Stimulated activated naive CD4-positive, alpha-beta T cell (primary cell): Measurements from ENCODE around the gene ADPRH.
"Not testable (repeated sequence)": the region's sequence is repeated elsewhere in the genome, so short reads cannot be mapped to it uniquely, and the experiment has no call there.

Experiments used
- DNase-seq, 6 experiments: peaks; one replicate each; lab custom pipeline; 2025; lab: John Stamatoyannopoulos, UW

ADPRH gene

DNA sequence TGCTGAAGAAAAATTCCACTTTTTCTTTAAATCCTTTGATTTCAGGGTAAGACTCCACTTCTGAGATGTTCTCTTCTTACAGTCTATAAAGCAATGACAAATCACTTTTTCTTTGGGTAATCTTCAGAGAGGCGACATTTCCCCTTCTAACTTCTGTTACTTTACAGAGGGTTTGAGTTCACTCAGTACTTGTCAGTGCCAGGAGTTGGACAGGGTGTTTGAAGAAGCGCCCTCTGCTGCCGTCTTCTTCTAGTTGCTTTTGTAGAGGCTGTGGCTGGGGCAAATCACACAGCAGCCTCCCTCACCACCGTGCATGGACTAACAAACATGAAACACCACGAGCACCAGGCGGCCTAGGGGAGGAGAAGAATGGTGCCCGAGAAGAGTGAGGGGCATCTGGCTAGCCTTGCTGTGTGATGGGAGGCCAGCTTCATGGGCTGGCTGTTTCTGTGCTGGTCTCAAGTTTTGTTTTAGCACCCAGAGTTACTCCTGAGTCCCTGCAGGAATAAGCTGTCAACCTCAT is 19.8 kb upstream of the ADPRH start, which contains the start of gene CD80:
Gene CD80, minus strand, starts transcription at position 174 of the 523 bp plus-strand sequence. CDS start 1,886 bp downstream, outside the sequence.
- peak in 4 of 6 experiments; percentile 5 to 30 (median 15) for DNase-seq

DNA sequence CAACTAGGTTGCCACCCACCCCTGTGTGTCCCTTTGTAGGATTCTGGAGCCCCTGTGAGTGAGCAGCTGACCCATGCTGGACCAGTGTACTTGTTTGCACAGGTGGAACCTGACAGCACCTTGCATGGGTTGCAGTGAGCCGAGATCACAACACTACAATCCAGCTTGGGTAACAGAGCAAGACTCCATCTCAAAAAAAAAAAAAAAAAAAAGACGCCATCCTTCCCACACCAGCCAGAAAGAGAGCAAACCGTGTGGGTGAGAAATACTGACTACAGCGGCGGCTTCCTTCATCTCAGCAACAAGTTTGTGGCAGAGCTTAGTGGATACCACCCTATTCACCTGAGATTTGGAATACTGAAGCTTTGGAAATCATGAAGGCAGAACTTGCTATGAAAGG is 19.1 kb upstream of the ADPRH start:
- no peak for DNase-seq

DNA sequence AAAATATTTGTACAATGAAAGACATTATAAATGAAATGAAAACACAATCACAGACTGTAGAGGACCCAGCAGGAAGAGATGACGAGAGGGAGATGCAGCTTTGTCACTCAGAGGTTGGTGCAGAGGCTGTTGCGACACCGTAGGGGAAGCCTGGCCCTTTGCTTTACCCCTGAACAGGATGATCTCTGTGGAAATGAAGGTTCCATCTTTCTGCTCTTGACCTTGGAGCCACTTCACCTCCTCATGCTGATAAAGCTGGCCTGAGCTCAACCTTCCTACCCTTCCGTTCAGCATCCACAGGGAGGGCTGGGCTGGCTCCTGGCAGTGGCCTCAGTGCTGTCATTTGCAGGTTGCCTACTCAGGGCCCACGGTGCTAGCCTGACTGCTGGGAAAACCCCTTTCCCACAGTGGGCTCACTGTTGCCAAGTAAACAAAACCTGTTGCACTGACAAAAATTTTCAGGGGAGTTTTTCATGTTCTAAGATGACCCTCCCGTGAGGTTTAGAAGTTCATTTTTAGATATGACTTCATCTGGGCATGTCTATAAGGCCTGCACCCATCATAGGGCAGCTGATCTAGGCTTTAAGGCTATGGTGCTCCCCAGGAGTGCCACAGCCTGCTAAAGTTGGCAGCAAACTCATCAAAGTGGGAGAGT is 16.9 kb upstream of the ADPRH start:
- DNase-seq: no peak

GRCh38 chr3:119563334-119563733 is 16.0 kb upstream of the ADPRH start:
- not testable (repeated sequence) for DNase-seq

DNA sequence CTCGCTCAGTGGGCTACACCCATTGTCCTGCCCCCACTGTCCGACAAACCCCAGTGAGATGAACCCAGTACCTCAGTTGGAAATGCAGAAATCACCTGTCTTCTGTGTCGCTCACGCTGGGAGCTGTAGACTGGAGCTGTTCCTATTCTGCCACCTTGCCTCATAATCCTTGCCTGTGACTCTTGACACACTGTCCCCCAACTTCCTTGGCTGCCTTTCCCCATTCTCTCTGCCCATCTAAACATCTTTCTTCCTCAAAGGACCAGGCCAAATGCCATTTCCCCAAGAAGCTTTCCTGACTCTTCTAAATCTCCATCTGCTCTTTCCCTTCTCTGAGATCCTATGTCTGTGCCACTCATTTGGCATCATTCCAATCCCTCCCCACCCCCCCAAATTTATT is 10.1 kb upstream of the ADPRH start:
- DNase-seq: no peak

- DNase-seq: no peak
Observed at GRCh38 chr3:119570229-119570628, 9.1 kb upstream of the ADPRH start.

- DNase-seq: no peak
Observed at GRCh38 chr3:119571230-119571629, 8.1 kb upstream of the ADPRH start.

DNA sequence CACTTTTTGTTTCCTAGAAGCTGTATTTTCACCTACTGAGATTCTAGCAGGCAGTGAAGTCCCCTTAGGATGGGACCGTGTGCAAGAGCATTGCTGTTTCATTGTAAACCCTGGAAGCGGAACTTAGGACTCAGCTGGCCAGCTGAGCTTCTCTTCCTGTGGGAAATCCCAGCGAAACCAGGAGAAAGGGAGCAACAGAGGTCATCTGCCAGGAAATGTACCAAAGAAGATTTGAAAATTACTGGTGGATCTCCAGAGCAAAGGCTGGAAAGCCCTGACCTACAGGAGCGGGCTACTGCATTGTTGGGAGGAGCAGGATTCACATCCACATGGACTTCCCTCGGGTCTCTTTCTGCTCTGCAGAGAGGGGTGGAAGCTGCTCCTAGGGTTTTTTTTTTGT is 7.6 kb upstream of the ADPRH start:
- no peak for DNase-seq

DNA sequence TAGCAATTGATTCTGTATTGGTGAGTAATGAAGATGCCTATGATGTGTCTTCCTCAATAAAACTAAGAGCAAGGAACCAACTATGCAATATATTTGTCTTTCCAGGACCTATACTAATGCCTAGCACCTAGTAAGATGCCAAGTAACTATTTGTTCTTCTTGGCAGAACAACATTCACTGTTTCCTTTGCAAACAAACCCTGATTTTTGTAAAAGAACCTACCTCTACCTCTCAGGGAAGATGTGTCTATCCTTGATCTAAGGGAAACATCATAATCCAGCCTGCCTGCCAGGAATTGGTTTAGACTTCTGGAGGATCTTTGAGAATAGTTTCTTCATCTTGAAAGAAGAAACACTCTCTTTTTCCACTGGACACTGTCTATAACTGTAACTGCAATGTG is 3.8 kb upstream of the ADPRH start:
- DNase-seq: no peak

DNA sequence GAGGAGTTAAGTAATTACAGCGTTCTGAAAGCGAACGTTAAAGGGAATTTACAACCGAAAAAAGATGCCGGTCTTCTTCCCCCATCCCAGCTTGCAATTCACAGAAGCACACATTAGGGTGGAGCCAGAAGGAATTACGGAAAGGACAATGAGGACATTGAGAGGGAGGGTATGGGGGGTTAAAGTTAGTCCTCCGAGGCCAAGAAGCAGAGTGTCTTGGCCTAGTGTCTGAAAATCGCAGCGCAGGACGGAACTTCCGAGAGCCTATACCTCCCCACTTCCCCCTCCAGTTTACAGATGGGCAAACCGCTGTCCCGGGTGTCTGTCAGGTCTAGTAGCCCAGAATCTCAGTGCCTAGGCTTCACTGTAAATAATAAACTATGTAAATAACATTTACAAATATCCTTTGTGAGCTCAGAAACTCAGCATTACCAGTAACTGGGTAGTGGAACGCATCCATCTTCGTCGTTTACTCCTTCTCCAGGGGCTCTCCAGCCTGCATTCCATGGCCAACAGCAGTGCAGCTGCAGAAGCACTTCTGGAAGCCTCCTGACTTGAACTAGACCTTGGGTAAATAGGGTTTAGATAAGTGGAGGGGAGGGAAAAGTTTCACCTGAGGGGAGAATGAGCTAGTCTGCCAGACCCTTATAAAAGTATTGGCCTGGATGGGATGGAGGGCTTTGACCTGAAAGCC is 922 bp downstream of the ADPRH start:
- DNase-seq: peak in 1 of 6 experiments; percentile 23

- DNase-seq: no peak
Observed at GRCh38 chr3:119582178-119582577, 2.9 kb downstream of the ADPRH start.

GRCh38 chr3:119585208-119585607 is 5.9 kb downstream of the ADPRH start:
- no peak for DNase-seq

DNA sequence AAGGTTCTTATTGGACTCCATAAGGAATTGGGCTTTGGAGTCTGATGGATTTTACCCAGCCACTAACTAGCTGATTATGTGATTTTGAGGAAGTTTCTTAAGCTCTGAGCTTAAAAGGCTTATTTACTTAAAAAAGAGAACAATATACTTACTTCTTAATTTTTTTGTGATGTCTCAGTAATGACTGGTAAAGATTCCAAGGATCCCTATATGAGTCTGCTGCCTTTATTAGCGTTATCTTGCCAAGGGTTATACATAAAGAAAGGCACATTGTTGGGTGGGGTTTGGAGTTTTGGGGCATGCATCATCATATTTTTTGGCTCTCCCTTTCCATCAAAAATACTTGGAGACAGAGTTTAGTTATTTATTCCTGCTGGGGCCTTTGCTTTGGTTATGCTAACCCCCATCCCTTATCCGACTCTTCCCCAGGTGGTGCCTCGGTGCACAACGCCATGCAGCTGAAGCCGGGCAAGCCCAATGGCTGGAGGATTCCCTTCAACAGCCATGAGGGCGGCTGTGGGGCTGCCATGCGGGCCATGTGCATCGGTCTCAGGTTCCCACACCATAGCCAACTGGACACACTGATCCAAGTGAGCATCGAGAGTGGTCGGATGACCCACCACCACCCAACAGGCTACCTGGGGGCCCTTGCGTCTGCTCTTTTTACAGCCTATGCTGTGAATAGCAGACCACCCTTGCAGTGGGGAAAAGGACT is 6.7 kb downstream of the ADPRH start:
- DNase-seq: no peak

DNA sequence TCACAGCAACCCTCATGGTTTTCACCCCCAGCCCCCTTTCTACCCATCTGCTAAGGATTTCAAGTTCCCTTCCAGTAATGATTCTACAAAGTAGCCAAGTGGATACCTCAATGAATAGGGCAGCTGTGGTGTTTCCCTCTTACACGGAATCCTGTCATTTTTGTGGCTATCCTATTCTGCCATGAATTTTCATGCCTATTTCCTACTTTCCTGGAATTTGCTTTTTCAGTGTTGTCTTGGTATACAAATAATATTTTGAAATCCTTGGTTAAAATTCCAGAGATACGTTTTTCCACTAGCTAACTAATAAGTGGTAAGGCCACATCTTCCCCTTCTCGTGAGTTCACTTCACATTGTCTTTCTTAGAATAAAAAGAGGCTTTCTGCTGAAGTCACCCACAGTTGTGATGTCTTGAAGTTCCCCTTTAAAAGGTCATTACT is 7.5 kb downstream of the ADPRH start:
- DNase-seq: no peak

GRCh38 chr3:119588112-119588511 is 8.8 kb downstream of the ADPRH start:
- DNase-seq: no peak

DNA sequence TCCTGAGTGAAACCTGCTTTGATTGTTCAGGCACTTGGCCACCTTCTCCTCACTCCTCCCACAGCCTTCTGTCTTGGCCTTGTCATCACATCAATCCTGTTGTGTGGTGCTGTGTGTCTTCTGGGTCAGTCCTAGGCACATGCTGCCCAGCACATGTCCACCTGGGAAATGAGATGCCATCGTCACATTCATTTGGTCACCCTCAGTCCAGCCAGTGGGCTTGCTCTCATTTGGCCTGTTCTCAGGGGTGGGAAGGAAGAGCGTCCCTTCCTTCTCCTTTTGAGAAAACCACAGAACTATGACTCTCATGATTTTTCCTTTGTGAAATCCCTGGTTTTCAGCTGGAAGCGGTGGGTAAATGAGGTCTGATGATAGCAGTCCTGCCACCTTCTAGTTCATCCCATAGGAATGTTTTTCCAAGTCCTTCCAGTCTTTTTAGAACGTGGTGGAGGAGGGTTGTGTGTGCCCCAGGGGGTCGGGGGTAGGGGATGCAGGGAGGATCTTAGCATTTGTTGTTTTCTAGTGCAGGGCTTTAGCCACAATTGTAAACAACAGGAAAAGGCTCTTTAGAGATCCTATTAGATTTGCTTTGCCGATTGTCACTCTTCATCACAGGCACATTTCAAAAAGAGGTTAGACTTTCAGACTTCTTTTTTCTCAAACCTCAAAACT is 9.9 kb downstream of the ADPRH start:
- DNase-seq: no peak

DNA sequence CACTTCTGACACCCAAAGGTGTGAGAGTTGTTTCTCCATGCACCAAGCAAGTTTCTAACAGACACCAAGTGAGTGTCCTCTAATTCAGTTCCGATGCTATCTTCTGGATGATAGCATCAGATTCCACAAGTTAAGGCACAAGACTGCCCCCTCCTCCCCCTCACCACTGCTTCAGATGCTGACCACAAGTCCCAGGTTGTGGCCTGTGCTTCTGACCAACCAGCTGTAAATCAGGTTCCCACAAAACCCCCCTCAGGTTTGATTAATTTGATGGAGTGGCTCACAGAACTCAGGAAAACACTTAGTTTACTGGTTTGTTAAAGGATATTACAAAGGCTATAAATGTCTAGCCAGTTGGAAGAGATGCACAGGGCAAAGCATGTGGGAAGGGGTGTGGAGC is 11.4 kb downstream of the ADPRH start:
- no peak for DNase-seq

DNA sequence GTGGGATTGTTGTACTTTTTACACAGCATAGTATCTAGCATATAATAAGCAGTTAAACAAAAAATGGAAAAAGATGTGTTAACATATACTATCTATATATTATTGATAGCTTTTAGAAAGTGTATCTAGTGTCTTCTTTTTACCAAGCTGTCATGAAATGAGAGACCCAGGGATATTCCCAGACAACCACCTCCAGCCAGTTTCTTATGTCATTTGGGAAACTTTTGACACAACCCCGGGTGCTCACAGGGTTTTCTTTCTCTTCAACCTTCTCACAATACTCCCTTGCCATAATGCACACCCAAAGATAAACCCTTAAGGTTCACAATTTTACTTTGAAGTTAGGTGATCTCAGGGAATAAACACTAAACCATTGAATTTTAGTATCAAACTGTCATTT is 13.6 kb downstream of the ADPRH start:
- DNase-seq: no peak

DNA sequence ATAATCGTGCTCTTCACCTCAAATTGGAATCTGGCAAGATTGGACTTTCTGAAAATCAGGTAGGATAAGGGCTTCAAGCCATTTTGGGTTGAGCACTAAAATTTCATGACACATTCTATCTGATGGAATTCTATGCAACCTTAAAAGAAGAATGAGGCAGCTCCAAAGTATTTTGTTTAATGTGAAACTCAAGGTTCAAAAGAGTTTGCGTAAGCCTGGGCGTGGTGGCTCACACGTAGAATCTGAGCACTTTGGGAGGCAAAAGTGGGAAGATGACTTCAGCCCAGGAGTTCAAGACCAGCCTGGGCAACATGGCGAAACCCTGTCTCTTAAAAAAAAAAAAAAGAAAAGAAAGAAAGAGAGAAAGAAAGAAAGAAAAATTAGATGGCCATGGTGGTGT is 14.8 kb downstream of the ADPRH start:
- DNase-seq: no peak

DNA sequence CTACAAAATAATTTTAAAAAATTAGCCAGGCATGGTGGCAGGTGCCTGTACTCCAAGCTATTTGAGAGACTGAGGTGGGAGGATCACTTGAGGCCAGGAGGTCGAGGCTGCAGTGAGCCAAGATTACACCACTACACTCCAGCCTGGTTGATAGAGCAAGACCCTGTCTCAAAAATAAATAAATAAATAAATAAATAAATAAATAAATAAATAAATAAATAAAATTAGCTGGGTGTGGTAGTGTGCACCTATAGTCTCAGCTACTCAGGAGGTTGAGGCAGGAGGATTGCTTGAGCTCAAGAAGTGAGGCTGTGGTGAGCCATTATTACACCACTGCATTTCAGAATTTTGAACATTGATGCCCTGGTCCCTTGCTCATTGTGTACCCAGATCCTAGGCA is 15.6 kb downstream of the ADPRH start:
- DNase-seq: not testable (repeated sequence)

DNA sequence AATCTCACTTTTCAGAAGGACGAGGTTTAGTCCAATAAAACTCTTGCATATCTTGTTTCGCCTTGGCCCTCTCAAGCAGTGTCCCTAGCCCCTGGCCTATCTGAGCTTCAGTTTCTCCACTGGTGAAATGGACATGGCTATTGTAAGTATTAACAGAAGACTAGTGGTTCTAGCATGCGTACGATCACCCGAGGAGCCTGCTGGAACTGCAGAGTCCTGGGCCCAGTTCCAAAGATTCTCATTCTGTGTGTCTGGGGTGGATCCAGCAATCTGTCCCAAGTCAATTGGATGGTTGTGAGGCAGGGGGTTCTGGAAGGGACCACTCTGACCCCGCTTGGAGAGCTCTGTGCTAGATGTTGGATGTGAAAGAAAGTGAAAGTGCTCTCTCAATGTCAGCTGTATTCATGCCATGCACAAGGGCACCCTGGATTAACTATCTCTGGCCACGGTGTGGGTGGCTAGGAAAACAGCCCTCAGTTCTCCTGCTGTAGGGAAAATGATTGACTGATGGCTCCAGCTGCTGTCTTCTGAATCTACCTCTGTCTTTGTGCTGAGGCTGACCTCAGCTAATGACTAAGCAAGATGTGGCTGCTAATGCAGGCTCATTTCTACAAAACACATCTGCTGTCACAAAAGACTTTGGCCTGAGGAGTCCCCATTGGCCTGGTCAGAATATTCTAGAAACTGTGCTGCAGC is 16.5 kb downstream of the ADPRH start:
- DNase-seq: no peak

- no peak for DNase-seq
Observed at GRCh38 chr3:119596398-119596797, 17.1 kb downstream of the ADPRH start.
